Tibial nerve (tissue), 4 donors: ENCODE measurements around the gene AAK1. TPM values are rescaled to one million over a fixed set of nuclear protein-coding genes. Genes with fewer than 3 reads are reported as not detected.

Source experiments
- DNase-seq, 2 donors: peaks; one replicate each; pipeline ENCODE4 v3.0.0-alpha.2; 2019; ENCODE audit warnings: low spot score in 2 of 2
- H3K27ac ChIP-seq, 4 donors: fragments of 200-600 bp; sonication (generic) in 3 of 4; one replicate each; pipeline ENCODE4 v1.5.1; 2017 to 2019; ENCODE audit warnings: mild to moderate bottlenecking in 1 of 4
- H3K27me3 ChIP-seq, 2 donors: fragments of 200-600 bp; sonication (generic) in 1 of 2; one replicate each; pipeline versions ENCODE4 v1.5.1 to v1.6.0; 2017 to 2019
- H3K36me3 ChIP-seq, 3 donors: fragments of 200-600 bp; sonication (generic); one replicate each; pipeline ENCODE4 v1.5.1; 2018 to 2019
- H3K4me1 ChIP-seq, 4 donors: fragments of 200-600 bp; sonication (generic) in 3 of 4; one replicate each; pipeline ENCODE4 v1.5.1; 2017 to 2019
- H3K4me3 ChIP-seq, 4 donors: fragments of 200-600 bp; sonication (generic) in 3 of 4; one replicate each; pipeline ENCODE4 v1.5.1; 2017 to 2019; ENCODE audit warnings: mild to moderate bottlenecking in 1 of 4, moderate library complexity in 1 of 4
- H3K9me3 ChIP-seq, 4 donors: fragments of 200-600 bp; sonication (generic) in 3 of 4; one replicate each; pipeline ENCODE4 v1.5.1; 2017 to 2019
- CTCF ChIP-seq, 5 experiments: fragments of 200-600 bp in 3 of 5; fragments of 450-650 bp in 2 of 5; sonication (generic) in 3 of 5; IDR thresholded peaks; one replicate each; pipeline ENCODE4 v1.5.1; 2016 to 2019; ENCODE audit warnings: antibody characterized with exemption in 5 of 5, mild to moderate bottlenecking in 3 of 5, moderate library complexity in 2 of 5
- EP300 ChIP-seq, 2 donors: sonication (generic); formaldehyde crosslinking; IDR thresholded peaks; one replicate each; pipeline ENCODE4 v1.6.1; 2017; ENCODE audit warnings: antibody characterized with exemption in 2 of 2, mild to moderate bottlenecking in 1 of 2
- POLR2A ChIP-seq, 2 donors: fragments of 450-650 bp; IDR thresholded peaks; one replicate each; pipeline ENCODE4 v1.6.1; 2017; ENCODE audit warnings: antibody characterized with exemption in 2 of 2, mild to moderate bottlenecking in 2 of 2, moderate library complexity in 2 of 2
- WGBS, 2 donors: methylation state at CpG; one replicate each; pipeline ENCODE4 v1.1.5; 2018; 5-methylcytosine and 5-hydroxymethylcytosine counted together
- total RNA-seq, 4 donors: library from RNA; depleted of rRNA; stranded (reverse); fragments of >200 nt; gene quantifications; one replicate each; pipeline ENCODE4 v1.1.0, GENCODE V29; 2016

Gene AAK1
- total RNA-seq, 4 donors from 2014 or later, result 29.2 to 70.5 (median 44.5) TPM

- Histone ChIP-seq H3K27ac (no peak overlapping the region), H3K36me3 (no peaks in the 10 kb centered on the region), H3K9me3 (no peaks in the 10 kb centered on the region), H3K4me1 (peaks cover 0 to 8% (median 0%) of the 10 kb centered on the region in 4 donors), H3K4me3 (no peak overlapping the region), H3K27me3 (no peaks in the 10 kb centered on the region)
- WGBS, 2 donors, result 50 to 55% methylated on average over 8 of the region's 8 CpGs
- no peak for DNase-seq
- TF ChIP-seq EP300 (IDR thresholded peaks at IDR 0.05), result no peak
- no peak for TF ChIP-seq POLR2A (IDR thresholded peaks at IDR 0.05)
- TF ChIP-seq CTCF (IDR thresholded peaks at IDR 0.05), result no peak
Observed at GRCh38 chr2:69589973-69590652, 53.4 kb downstream of the AAK1 start.

- H3K27ac ChIP-seq, result no peak overlapping the region
- H3K36me3 ChIP-seq, result no peaks in the 10 kb centered on the region
- H3K4me3 ChIP-seq, result no peak overlapping the region
- DNase-seq, result no peak
- 84% methylated on average over 6 of the region's 6 CpGs for WGBS, 2 donors
- TF ChIP-seq EP300 (IDR thresholded peaks at IDR 0.05), result no peak
- TF ChIP-seq CTCF (IDR thresholded peaks at IDR 0.05), result no peak
- TF ChIP-seq POLR2A (IDR thresholded peaks at IDR 0.05), result no peak
- no peaks in the 10 kb centered on the region for H3K9me3 ChIP-seq
- H3K4me1 ChIP-seq, result peaks cover 0 to 8% (median 0%) of the 10 kb centered on the region in 4 donors
- H3K27me3 ChIP-seq, result no peaks in the 10 kb centered on the region
Observed at GRCh38 chr2:69588945-69589344, 54.6 kb downstream of the AAK1 start.

GRCh38 chr2:69588403-69588802 lies 55.1 kb downstream of the AAK1 start:
- H3K27me3 ChIP-seq, result no peaks in the 10 kb centered on the region
- no peaks in the 10 kb centered on the region for H3K9me3 ChIP-seq
- no peak for TF ChIP-seq CTCF (IDR thresholded peaks at IDR 0.05)
- no peak for TF ChIP-seq EP300 (IDR thresholded peaks at IDR 0.05)
- H3K4me1 ChIP-seq, result peaks cover 0 to 9% (median 0%) of the 10 kb centered on the region in 4 donors
- H3K4me3 ChIP-seq, result no peak overlapping the region
- no peak for DNase-seq
- H3K36me3 ChIP-seq, result no peaks in the 10 kb centered on the region
- H3K27ac ChIP-seq, result no peak overlapping the region
- WGBS, 2 donors, result 93 to 96% methylated on average over 3 of the region's 3 CpGs

GRCh38 chr2:69585855-69586555 lies 57.5 kb downstream of the AAK1 start:
- H3K27ac ChIP-seq, result no peak overlapping the region
- H3K36me3 ChIP-seq, result no peaks in the 10 kb centered on the region
- H3K27me3 ChIP-seq, result no peaks in the 10 kb centered on the region
- H3K4me1 ChIP-seq, result peaks cover 0 to 29% (median 7%) of the 10 kb centered on the region in 4 donors
- H3K4me3 ChIP-seq, result no peak overlapping the region
- no peaks in the 10 kb centered on the region for H3K9me3 ChIP-seq
- no peak for DNase-seq
- WGBS, 2 donors, result 79 to 85% methylated on average over 6 of the region's 6 CpGs
- TF ChIP-seq CTCF (IDR thresholded peaks at IDR 0.05), result no peak
- no peak for TF ChIP-seq EP300 (IDR thresholded peaks at IDR 0.05)
- no peak for TF ChIP-seq POLR2A (IDR thresholded peaks at IDR 0.05)
